H9 (cell line): ENCODE data around the gene NOC3L. TPM values are rescaled to one million over a fixed set of nuclear protein-coding genes. Genes with fewer than 3 reads are reported as not detected.

Experiments used
- DNase-seq: peaks from one replicate; pipeline ENCODE4 v3.0.0-alpha.2; 2017
- H2AFZ ChIP-seq: one replicate; pipeline ENCODE4 v1.6.1; 2013; ENCODE audit warnings: mild to moderate bottlenecking, low read length, control low read depth, moderate library complexity
- H2AK5ac ChIP-seq: 2 replicates; pipeline ENCODE4 v1.6.1; 2013; ENCODE audit warnings: low read length, control low read depth, mixed read lengths; ENCODE audit not compliant: insufficient read length
- H2BK120ac ChIP-seq: one replicate; pipeline ENCODE4 v1.6.1; 2013; ENCODE audit warnings: low read depth, mild to moderate bottlenecking, low read length, control low read depth, inconsistent platforms; ENCODE audit not compliant: poor library complexity, severe bottlenecking
- H2BK12ac ChIP-seq: 2 replicates; pipeline ENCODE4 v1.6.1; 2013; ENCODE audit warnings: low read length, control low read depth, mixed read lengths, low read depth; ENCODE audit not compliant: insufficient read length
- H2BK15ac ChIP-seq: 2 replicates; pipeline ENCODE4 v1.6.1; 2013; ENCODE audit warnings: low read depth, low read length, control low read depth
- H2BK20ac ChIP-seq: one replicate; pipeline ENCODE4 v1.6.1; 2013; ENCODE audit warnings: low read depth, mild to moderate bottlenecking, low read length, control low read depth, inconsistent platforms; ENCODE audit not compliant: poor library complexity, severe bottlenecking
- H2BK5ac ChIP-seq: 2 replicates; pipeline ENCODE4 v1.6.1; 2013; ENCODE audit warnings: low read length, control low read depth, mixed read lengths; ENCODE audit not compliant: insufficient read length
- H3K14ac ChIP-seq: 2 replicates; pipeline ENCODE4 v1.6.1; 2013; ENCODE audit warnings: low read length, control low read depth; ENCODE audit not compliant: insufficient read depth
- H3K18ac ChIP-seq: 2 replicates; pipeline ENCODE4 v1.6.1; 2013; ENCODE audit warnings: low read depth, mild to moderate bottlenecking, mixed read lengths, low read length, control low read depth; ENCODE audit not compliant: insufficient read length
- H3K23ac ChIP-seq: 2 replicates; pipeline ENCODE4 v1.6.1; 2013; ENCODE audit warnings: low read length, control low read depth, mixed read lengths, low read depth; ENCODE audit not compliant: insufficient read length
- H3K23me2 ChIP-seq: 2 replicates; pipeline ENCODE4 v1.6.1; 2013; ENCODE audit warnings: low read depth, mild to moderate bottlenecking, mixed read lengths, low read length, control low read depth; ENCODE audit not compliant: insufficient read length, poor library complexity, severe bottlenecking
- H3K27ac ChIP-seq: 2 replicates; pipeline ENCODE4 v1.5.1; 2013; ENCODE audit warnings: low read length, control low read depth, mixed read lengths, low read depth; ENCODE audit not compliant: insufficient read length
- H3K27me3 ChIP-seq: 2 replicates; pipeline ENCODE4 v1.6.1; 2013; ENCODE audit warnings: low read length, control low read depth, inconsistent platforms; ENCODE audit not compliant: insufficient read depth
- H3K4ac ChIP-seq: 2 replicates; pipeline ENCODE4 v1.6.1; 2013; ENCODE audit warnings: low read depth, mild to moderate bottlenecking, control low read depth, inconsistent platforms, low read length, moderate library complexity
- H3K4me1 ChIP-seq: 2 replicates; pipeline ENCODE4 v1.6.1; 2013; ENCODE audit warnings: low read length, control low read depth, inconsistent platforms; ENCODE audit not compliant: insufficient read depth
- H3K4me2 ChIP-seq: 2 replicates; pipeline ENCODE4 v1.6.1; 2013; ENCODE audit warnings: low read length, control low read depth, mixed read lengths; ENCODE audit not compliant: insufficient read length, insufficient read depth
- H3K56ac ChIP-seq: 2 replicates; pipeline ENCODE4 v1.6.1; 2013; ENCODE audit warnings: low read depth, mild to moderate bottlenecking, mixed read lengths, low read length, control low read depth; ENCODE audit not compliant: insufficient read length
- H3K79me1 ChIP-seq: 2 replicates; pipeline ENCODE4 v1.6.1; 2013; ENCODE audit warnings: low read depth, mild to moderate bottlenecking, moderate library complexity, low read length, control low read depth, inconsistent platforms; ENCODE audit not compliant: insufficient read depth, poor library complexity, severe bottlenecking
- H3K79me2 ChIP-seq: 2 replicates; pipeline ENCODE4 v1.6.1; 2013; ENCODE audit warnings: low read length, control low read depth, inconsistent platforms; ENCODE audit not compliant: insufficient read depth
- H3K9ac ChIP-seq: 2 replicates; pipeline ENCODE4 v1.6.1; 2013; ENCODE audit warnings: low read length, control low read depth, mixed read lengths; ENCODE audit not compliant: insufficient read length; ENCODE audit errors: extremely low read depth
- H3K9me3 ChIP-seq: one replicate; pipeline ENCODE4 v1.6.1; 2013; ENCODE audit warnings: low read depth, low read length, inconsistent platforms; ENCODE audit not compliant: control insufficient read depth
- H3T11ph ChIP-seq: one replicate; pipeline ENCODE4 v1.6.1; 2013; ENCODE audit warnings: mild to moderate bottlenecking, low read length, control low read depth, inconsistent platforms
- H4K20me1 ChIP-seq: one replicate; pipeline ENCODE4 v1.6.1; 2013; ENCODE audit not compliant: control insufficient read depth, insufficient read length, insufficient read depth
- H4K5ac ChIP-seq: 2 replicates; pipeline ENCODE4 v1.6.1; 2013; ENCODE audit warnings: low read depth, mild to moderate bottlenecking, mixed read lengths, low read length, control low read depth; ENCODE audit not compliant: insufficient read length
- H4K8ac ChIP-seq: replicated peaks from 2 replicates; pipeline ENCODE4 v1.6.1; 2013; ENCODE audit warnings: low read length, control low read depth, mixed read lengths, low read depth; ENCODE audit not compliant: insufficient read length
- H4K91ac ChIP-seq: 2 replicates; pipeline ENCODE4 v1.6.1; 2013; ENCODE audit warnings: low read depth, mild to moderate bottlenecking, moderate library complexity, mixed read lengths, low read length, control low read depth; ENCODE audit not compliant: insufficient read length
- H3K27ac Mint-ChIP-seq, 3 experiments: 2 replicates in 2 of 3; 3 replicates in 1 of 3; pipeline ENCODE4 v1.8.0; 2020 to 2021; ENCODE audit warnings: mixed read lengths in 3 of 3, mild to moderate bottlenecking in 1 of 3, moderate library complexity in 1 of 3
- H3K27me3 Mint-ChIP-seq: 2 replicates; pipeline ENCODE4 v1.8.0; 2021; ENCODE audit warnings: low read depth, mild to moderate bottlenecking, moderate library complexity, mixed read lengths
- H3K36me3 Mint-ChIP-seq, 3 experiments: 2 replicates in 2 of 3; 3 replicates in 1 of 3; pipeline ENCODE4 v1.8.0; 2020 to 2021; ENCODE audit warnings: low read depth in 3 of 3, mixed read lengths in 3 of 3; ENCODE audit not compliant: insufficient read depth in 1 of 3
- H3K4me1 Mint-ChIP-seq, 2 experiments: 2 replicates each; pipeline ENCODE4 v1.8.0; 2020; ENCODE audit warnings: mixed read lengths in 2 of 2
- H3K4me3 Mint-ChIP-seq, 2 experiments: 2 replicates in 1 of 2; 3 replicates in 1 of 2; pipeline ENCODE4 v1.8.0; 2020 to 2021; ENCODE audit warnings: mild to moderate bottlenecking in 2 of 2, mixed read lengths in 2 of 2, moderate library complexity in 1 of 2
- H3K9me3 Mint-ChIP-seq, 2 experiments: 2 replicates in 1 of 2; 3 replicates in 1 of 2; pipeline ENCODE4 v1.8.0; 2020; ENCODE audit warnings: mild to moderate bottlenecking in 2 of 2, mixed read lengths in 2 of 2, moderate library complexity in 1 of 2
- CTCF ChIP-seq: fragments of 200-600 bp; sonication (generic); conservative IDR thresholded peaks from 3 replicates; pipeline ENCODE4 v1.8.0; 2021; ENCODE audit warnings: antibody characterized with exemption, mild to moderate bottlenecking
- WGBS: extraction: QIAGEN DNeasy Blood & Tissue Kit; methylation state at CpG from one replicate; pipeline ENCODE4 v1.1.7; 2013; ENCODE audit warnings: missing lambda C conversion rate, low lambda C conversion rate, mixed read lengths; ENCODE audit not compliant: insufficient read length; ENCODE audit errors: extremely low coverage; 5-methylcytosine and 5-hydroxymethylcytosine counted together
- total RNA-seq: library from RNA; stranded (reverse); gene quantifications from 2 replicates; pipeline ENCODE4 v1.2.1, GENCODE V29; 2021

Gene NOC3L
- total RNA-seq, 1 experiment from 2014 or later: 35.8 TPM

- Histone ChIP-seq H2BK15ac (no peak overlapping the region), H2AFZ (no peak overlapping the region), H3K23ac (no peak overlapping the region), H2BK12ac (no peak overlapping the region), H3K9me3 (no peaks in the 10 kb centered on the region), H3K79me2 (no peaks in the 10 kb centered on the region), H3K4me2 (no peak overlapping the region), H3K4ac (no peak overlapping the region), H4K91ac (no peak overlapping the region), H2BK120ac (no peak overlapping the region), H3K23me2 (peaks cover 15% of the 10 kb centered on the region), H4K5ac (no peak overlapping the region), H3K18ac (no peak overlapping the region), H3K27me3 (peaks cover 3% of the 10 kb centered on the region; the same call in 1 of the 2 replicates), H4K20me1 (no peaks in the 10 kb centered on the region), H2AK5ac (no peak overlapping the region), H2BK5ac (no peak overlapping the region), H3K14ac (no peak overlapping the region), H3K79me1 (no peaks in the 10 kb centered on the region), H4K8ac (no peak overlapping the region), H3K4me1 (no peaks in the 10 kb centered on the region), H2BK20ac (no peak overlapping the region), H3K27ac (no peak overlapping the region), H3T11ph (no peak overlapping the region), H3K9ac (no peak overlapping the region), H3K56ac (no peak overlapping the region)
- peaks cover 12% of the 10 kb centered on the region for H3K27me3 Mint-ChIP-seq
- no peaks in the 10 kb centered on the region; a peak in 1 of 7 replicates for H3K36me3 Mint-ChIP-seq
- H3K4me3 Mint-ChIP-seq: no peak overlapping the region
- H3K9me3 Mint-ChIP-seq: peaks cover 0 to 7% of the 10 kb centered on the region in 2 experiments; a peak in 3 of 5 replicates
- TF ChIP-seq CTCF: no peak
- no CpG with 5 or more reads among the region's 6 CpGs for WGBS
- no peak for DNase-seq
- H3K4me1 Mint-ChIP-seq: peaks cover 10% of the 10 kb centered on the region in 2 experiments
- H3K27ac Mint-ChIP-seq: no peak overlapping the region
These were observed 36.0 kb upstream of the NOC3L start for GRCh38 chr10:94398762-94399161.
